ENCODE measurements around the gene PUM1.

- TF ChIP-seq CTCF (IDR thresholded peaks at IDR 0.05; ENCODE audit: poor library complexity) (no peak), EZH2phosphoT487 (IDR thresholded peaks at IDR 0.05; ENCODE audit: low read depth, severe bottlenecking, unreplicated experiment) (no peak), EZH2 (IDR thresholded peaks at IDR 0.05; ENCODE audit: borderline replicate concordance) (no peak)
Measured at GRCh38 chr1:31054958-31055481, 10.5 kb downstream of the PUM1 start.
